Skeletal muscle tissue (tissue), 4 donors: ENCODE measurements around the gene SCN3A. TPM values are rescaled to one million over a fixed set of nuclear protein-coding genes. Genes with fewer than 3 reads are reported as not detected.

Experiments used
- H3K27ac ChIP-seq: one replicate; pipeline ENCODE4 v1.7.0; 2013; ENCODE audit warnings: mild to moderate bottlenecking, low read depth, low read length, inconsistent platforms
- H3K27me3 ChIP-seq, 3 donors: one replicate each; pipeline ENCODE4 v1.7.0; 2013; ENCODE audit warnings: low read length in 3 of 3; ENCODE audit not compliant: control insufficient read depth in 3 of 3, insufficient read depth in 3 of 3
- H3K36me3 ChIP-seq, 3 donors: one replicate each; pipeline ENCODE4 v1.7.0; 2013; ENCODE audit warnings: low read length in 3 of 3; ENCODE audit not compliant: control insufficient read depth in 3 of 3, insufficient read depth in 3 of 3
- H3K4me1 ChIP-seq, 3 donors: one replicate each; pipeline ENCODE4 v1.7.0; 2013; ENCODE audit warnings: low read length in 3 of 3, mild to moderate bottlenecking in 3 of 3; ENCODE audit not compliant: control insufficient read depth in 3 of 3, insufficient read depth in 3 of 3
- H3K4me3 ChIP-seq, 3 donors: one replicate each; pipeline ENCODE4 v1.7.0; 2013; ENCODE audit warnings: low read length in 3 of 3
- H3K9ac ChIP-seq, 3 donors: one replicate each; pipeline ENCODE4 v1.7.0; 2013; ENCODE audit warnings: low read length in 3 of 3, mild to moderate bottlenecking in 3 of 3, moderate library complexity in 2 of 3, low read depth in 1 of 3
- H3K9me3 ChIP-seq, 3 donors: one replicate each; pipeline ENCODE4 v1.7.0; 2013; ENCODE audit warnings: low read length in 3 of 3; ENCODE audit not compliant: control insufficient read depth in 3 of 3
- total RNA-seq: library from RNA; depleted of rRNA; stranded (reverse); fragments of >200 nt; gene quantifications from one replicate; pipeline ENCODE4 v1.2.3, GENCODE V29; 2014
- donor health status: Osteomylitis.

Gene SCN3A
- total RNA-seq, 1 donor from 2014 or later, result 0.52 TPM

DNA sequence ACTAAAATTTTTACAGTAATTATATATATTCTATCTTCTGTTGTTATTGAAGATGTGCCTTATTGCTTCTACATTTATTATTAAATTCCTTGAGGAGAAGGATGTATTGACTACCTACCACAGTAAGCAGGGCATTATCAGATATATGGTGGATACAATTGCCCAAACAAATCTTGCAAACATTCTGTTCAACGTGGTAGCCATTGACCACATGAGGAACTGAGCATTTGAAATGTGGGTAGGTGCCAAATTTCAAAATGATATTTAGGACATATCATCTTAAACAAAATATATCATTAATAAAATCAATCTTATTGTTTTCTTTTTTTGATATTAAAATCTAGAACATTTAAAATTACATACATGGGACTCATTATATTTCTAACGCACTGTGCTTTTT is 11.1 kb downstream of the SCN3A start:
- H3K4me1 ChIP-seq, result no peaks in the 10 kb centered on the region
- no peaks in the 10 kb centered on the region for H3K9me3 ChIP-seq
- no peaks in the 10 kb centered on the region for H3K27me3 ChIP-seq
- H3K9ac ChIP-seq, result no peak overlapping the region
- no peak overlapping the region for H3K4me3 ChIP-seq
- H3K27ac ChIP-seq, result no peak overlapping the region
- no peaks in the 10 kb centered on the region for H3K36me3 ChIP-seq

GRCh38 chr2:165191096-165191728 is 12.6 kb downstream of the SCN3A start:
- no peaks in the 10 kb centered on the region for H3K9me3 ChIP-seq
- H3K27me3 ChIP-seq, result no peaks in the 10 kb centered on the region
- H3K4me3 ChIP-seq, result no peak overlapping the region
- H3K9ac ChIP-seq, result peak overlapping the region in 1 of 3 donors; percentile 43
- H3K4me1 ChIP-seq, result no peaks in the 10 kb centered on the region
- no peaks in the 10 kb centered on the region for H3K36me3 ChIP-seq
- no peak overlapping the region for H3K27ac ChIP-seq

DNA sequence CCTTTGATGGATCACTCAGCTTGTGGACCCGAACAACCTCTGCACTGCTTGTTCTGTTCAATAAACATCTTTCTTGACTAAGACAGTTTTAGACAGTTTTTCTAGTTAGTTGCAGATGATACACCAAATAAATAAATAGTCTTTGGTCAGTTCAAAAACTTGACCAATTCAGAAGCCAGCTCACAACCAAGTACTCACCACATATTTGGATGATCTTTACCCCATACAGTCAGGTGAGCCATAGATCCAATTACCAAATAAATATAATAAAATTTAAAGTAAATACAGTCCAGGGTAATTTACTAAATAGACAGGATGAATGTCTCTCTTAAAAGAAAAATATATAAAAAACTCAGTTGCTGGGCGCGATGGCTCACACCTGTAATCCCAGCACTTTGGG is 18.2 kb downstream of the SCN3A start:
- no peak overlapping the region for H3K27ac ChIP-seq
- H3K36me3 ChIP-seq, result no peaks in the 10 kb centered on the region
- H3K4me1 ChIP-seq, result no peaks in the 10 kb centered on the region

GRCh38 chr2:165182029-165182428 is 21.8 kb downstream of the SCN3A start:
- Histone ChIP-seq H3K4me3 (no peak overlapping the region), H3K36me3 (no peaks in the 10 kb centered on the region), H3K27me3 (peaks cover 0 to 2% (median 0%) of the 10 kb centered on the region in 3 donors), H3K9ac (no peak overlapping the region), H3K27ac (no peak overlapping the region), H3K9me3 (no peaks in the 10 kb centered on the region), H3K4me1 (no peaks in the 10 kb centered on the region)

More for the DNA sequence above, 18.2 kb downstream of the SCN3A start:
- no peak overlapping the region for H3K4me3 ChIP-seq
- H3K9ac ChIP-seq, result no peak overlapping the region
- no peaks in the 10 kb centered on the region for H3K9me3 ChIP-seq
- peaks cover 0 to 2% (median 0%) of the 10 kb centered on the region in 3 donors for H3K27me3 ChIP-seq

DNA sequence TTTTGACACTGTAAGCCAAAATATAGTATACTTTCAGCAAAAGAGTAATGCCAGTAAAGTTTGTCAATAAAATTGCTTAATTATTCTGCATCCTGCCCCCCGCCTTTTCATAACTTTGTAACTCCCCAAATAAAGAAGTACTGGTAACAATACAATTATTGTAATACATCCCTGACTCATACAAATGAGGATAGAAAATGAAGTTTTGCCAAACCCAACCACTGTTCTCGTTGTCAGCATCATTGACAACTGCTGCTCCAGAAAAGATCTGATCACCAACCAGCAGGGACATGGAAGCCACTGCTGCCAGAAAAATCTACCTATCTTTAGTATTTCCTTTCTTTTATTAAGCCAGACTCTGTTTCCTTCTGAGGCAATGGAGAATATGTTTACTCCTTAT is 27.1 kb downstream of the SCN3A start:
- H3K9me3 ChIP-seq, result no peaks in the 10 kb centered on the region

GRCh38 chr2:165173215-165173614 is 30.6 kb downstream of the SCN3A start:
- Histone ChIP-seq H3K4me3 (no peak overlapping the region), H3K36me3 (no peaks in the 10 kb centered on the region), H3K4me1 (no peaks in the 10 kb centered on the region)

More for the DNA sequence above, 27.1 kb downstream of the SCN3A start:
- Histone ChIP-seq H3K4me1 (no peaks in the 10 kb centered on the region), H3K27me3 (no peaks in the 10 kb centered on the region), H3K4me3 (no peak overlapping the region), H3K9ac (no peak overlapping the region), H3K36me3 (no peaks in the 10 kb centered on the region), H3K27ac (no peak overlapping the region)

DNA sequence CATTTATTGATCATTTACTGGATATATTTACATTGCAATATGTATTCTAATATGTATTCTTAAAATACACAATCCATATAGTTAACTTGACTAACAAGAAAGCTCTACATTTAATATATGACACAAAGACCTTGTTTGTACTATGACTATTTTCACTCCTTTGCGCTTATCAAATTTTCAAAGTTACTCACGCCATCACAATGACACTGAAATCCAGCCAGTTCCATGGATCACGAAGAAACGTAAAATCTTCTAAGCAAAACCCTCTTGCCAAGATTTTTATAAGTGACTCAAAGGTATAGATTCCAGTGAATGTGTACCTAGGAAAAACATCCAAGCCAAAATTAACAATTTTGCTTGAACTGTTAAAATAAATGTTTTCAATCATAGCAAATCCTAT is 39.6 kb downstream of the SCN3A start:
- Histone ChIP-seq H3K4me1 (no peaks in the 10 kb centered on the region), H3K27me3 (no peaks in the 10 kb centered on the region), H3K4me3 (no peak overlapping the region), H3K36me3 (no peaks in the 10 kb centered on the region), H3K9ac (no peak overlapping the region), H3K27ac (no peak overlapping the region), H3K9me3 (no peaks in the 10 kb centered on the region)

More at GRCh38 chr2:165173215-165173614, 30.6 kb downstream of the SCN3A start:
- H3K27ac ChIP-seq, result no peak overlapping the region
- H3K9me3 ChIP-seq, result no peaks in the 10 kb centered on the region
- no peak overlapping the region for H3K9ac ChIP-seq
- H3K27me3 ChIP-seq, result no peaks in the 10 kb centered on the region

- H3K36me3 ChIP-seq, result no peaks in the 10 kb centered on the region
- no peak overlapping the region for H3K4me3 ChIP-seq
- H3K27ac ChIP-seq, result no peak overlapping the region
- no peaks in the 10 kb centered on the region for H3K27me3 ChIP-seq
- no peaks in the 10 kb centered on the region for H3K4me1 ChIP-seq
- no peak overlapping the region for H3K9ac ChIP-seq
- no peaks in the 10 kb centered on the region for H3K9me3 ChIP-seq
These were observed 40.1 kb downstream of the SCN3A start for GRCh38 chr2:165163761-165164160.

GRCh38 chr2:165162466-165162865 is 41.4 kb downstream of the SCN3A start:
- Histone ChIP-seq H3K4me1 (no peaks in the 10 kb centered on the region), H3K9ac (no peak overlapping the region), H3K9me3 (no peaks in the 10 kb centered on the region), H3K36me3 (no peaks in the 10 kb centered on the region), H3K27me3 (no peaks in the 10 kb centered on the region), H3K27ac (no peak overlapping the region), H3K4me3 (no peak overlapping the region)

- Histone ChIP-seq H3K27me3 (no peaks in the 10 kb centered on the region), H3K4me3 (no peak overlapping the region), H3K9ac (no peak overlapping the region), H3K9me3 (no peaks in the 10 kb centered on the region), H3K4me1 (no peaks in the 10 kb centered on the region), H3K27ac (no peak overlapping the region), H3K36me3 (no peaks in the 10 kb centered on the region)
These were observed 42.3 kb downstream of the SCN3A start for GRCh38 chr2:165161510-165161909.
